ENCODE measurements around the gene ZNF853.

Gene ZNF853

GRCh38 chr7:6637544-6638229 is 22.3 kb downstream of the ZNF853 start:
- peak overlapping the region; percentile 60 for H3K4me3 ChIP-seq (ENCODE audit: control insufficient read depth, low read depth, low read length)
- TF ChIP-seq CTCF (IDR thresholded peaks at IDR 0.05; ENCODE audit: control insufficient read depth, insufficient read depth, low read depth, low read length, missing control alignments), result peak; percentile 33
- no peak for DNase-seq (ENCODE audit: low read depth)

- TF ChIP-seq CTCF (IDR thresholded peaks at IDR 0.05; ENCODE audit: control insufficient read depth, insufficient read depth, low read depth, low read length, missing control alignments), result no peak
- DNase-seq (ENCODE audit: low read depth), result no peak
- no peak overlapping the region for H3K4me3 ChIP-seq (ENCODE audit: control insufficient read depth, low read depth, low read length)
These were observed 23.6 kb downstream of the ZNF853 start for GRCh38 chr7:6639032-6639431.

- no peak overlapping the region for H3K4me3 ChIP-seq (ENCODE audit: control insufficient read depth, low read depth, low read length)
- no peak for DNase-seq (ENCODE audit: low read depth)
- TF ChIP-seq CTCF (IDR thresholded peaks at IDR 0.05; ENCODE audit: control insufficient read depth, insufficient read depth, low read depth, low read length, missing control alignments), result no peak
These were observed 24.2 kb downstream of the ZNF853 start for GRCh38 chr7:6639627-6640026.

- H3K4me3 ChIP-seq (ENCODE audit: control insufficient read depth, low read depth, low read length), result no peak overlapping the region
- no peak for TF ChIP-seq CTCF (IDR thresholded peaks at IDR 0.05; ENCODE audit: control insufficient read depth, insufficient read depth, low read depth, low read length, missing control alignments)
- no peak for DNase-seq (ENCODE audit: low read depth)
These were observed 24.9 kb downstream of the ZNF853 start for GRCh38 chr7:6640246-6640721.

GRCh38 chr7:6641305-6642035 is 26.1 kb downstream of the ZNF853 start:
- no peak for DNase-seq (ENCODE audit: low read depth)
- H3K4me3 ChIP-seq (ENCODE audit: control insufficient read depth, low read depth, low read length), result no peak overlapping the region
- TF ChIP-seq CTCF (IDR thresholded peaks at IDR 0.05; ENCODE audit: control insufficient read depth, insufficient read depth, low read depth, low read length, missing control alignments), result no peak

GRCh38 chr7:6642239-6642839 is 26.9 kb downstream of the ZNF853 start:
- no peak for DNase-seq (ENCODE audit: low read depth)
- TF ChIP-seq CTCF (IDR thresholded peaks at IDR 0.05; ENCODE audit: control insufficient read depth, insufficient read depth, low read depth, low read length, missing control alignments), result no peak
- no peak overlapping the region for H3K4me3 ChIP-seq (ENCODE audit: control insufficient read depth, low read depth, low read length)
